ENCODE data around the gene TRAF3IP1.
"Not testable (repeated sequence)": the region's sequence is repeated elsewhere in the genome, so short reads cannot be mapped to it uniquely, and the experiment has no call there.

The TRAF3IP1 gene

DNA sequence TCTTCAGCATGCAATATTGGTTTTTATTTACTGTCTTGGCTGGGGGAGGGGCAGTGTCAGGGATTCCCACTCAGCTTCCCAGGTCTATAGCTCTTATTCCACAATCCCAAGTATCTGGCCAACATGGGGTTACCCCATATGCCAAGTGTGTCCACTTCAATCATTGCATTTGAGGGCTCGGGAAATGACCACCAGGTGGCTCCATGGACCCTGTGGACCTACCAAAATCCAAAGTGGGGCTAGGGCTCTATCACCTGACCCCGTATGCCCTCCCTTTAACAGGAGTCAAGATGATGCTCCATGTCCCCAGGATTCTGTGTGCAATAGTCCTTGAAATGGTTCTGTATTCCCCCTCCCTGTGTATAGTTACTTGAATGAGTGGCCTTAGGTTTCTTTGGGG lies 12.1 kb upstream of the TRAF3IP1 start:
- DNase-seq (ENCODE audit: low read depth in 2 of 2), result no peak

DNA sequence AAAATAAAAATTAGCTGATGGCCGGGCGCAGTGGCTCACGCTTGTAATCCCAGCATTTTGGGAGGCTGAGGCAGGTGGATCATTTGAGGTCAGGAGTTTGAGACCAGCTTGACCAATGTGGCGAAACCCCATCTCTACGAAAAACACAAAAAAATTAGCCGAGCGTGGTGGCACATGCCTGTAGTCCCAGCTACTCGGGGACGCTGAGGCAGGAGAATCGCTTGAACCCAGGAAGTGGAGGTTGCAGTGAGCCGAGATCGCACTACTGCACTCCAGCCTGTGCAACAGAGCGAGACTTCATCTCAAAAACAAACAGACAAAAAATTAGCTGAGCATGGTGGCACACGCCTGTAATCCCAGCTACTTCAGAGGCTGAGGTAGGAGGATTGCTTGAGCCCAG lies 9.6 kb upstream of the TRAF3IP1 start:
- not testable (repeated sequence) for DNase-seq (ENCODE audit: low read depth in 2 of 2)

DNA sequence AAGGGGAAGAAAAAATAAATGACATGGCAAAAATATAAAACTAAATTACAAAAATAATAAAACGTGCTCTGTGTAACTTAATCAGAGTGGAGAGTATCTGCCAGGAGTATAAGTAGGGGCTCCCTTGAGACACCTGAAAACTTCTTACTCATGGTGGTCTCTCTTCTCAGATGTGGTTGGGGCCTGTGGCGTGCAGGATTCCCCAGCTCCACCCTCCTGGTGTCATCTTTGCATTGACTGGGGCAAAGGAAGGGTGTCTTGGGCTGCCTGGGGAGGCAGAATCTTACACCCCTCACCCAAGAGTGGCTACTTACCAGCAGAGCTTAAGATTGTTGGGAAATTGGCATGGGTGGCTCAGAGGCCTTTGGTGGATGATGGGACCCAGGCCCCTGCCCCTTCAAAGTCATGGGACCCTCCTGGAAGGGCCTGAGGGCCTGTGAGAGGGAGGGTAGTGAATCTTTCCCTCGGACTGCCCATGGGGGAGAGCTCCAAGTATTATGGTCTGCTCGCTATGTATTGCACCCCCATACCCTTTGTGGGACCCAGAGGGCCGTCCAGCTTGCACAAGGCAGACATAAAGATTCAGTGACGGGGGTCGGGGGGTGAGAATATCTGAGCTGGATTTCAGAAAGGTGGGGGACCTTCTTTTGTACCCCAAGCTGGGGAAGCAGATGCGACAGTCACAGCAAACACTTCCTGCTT lies 6.9 kb upstream of the TRAF3IP1 start:
- DNase-seq (ENCODE audit: low read depth in 2 of 2), result no peak

DNA sequence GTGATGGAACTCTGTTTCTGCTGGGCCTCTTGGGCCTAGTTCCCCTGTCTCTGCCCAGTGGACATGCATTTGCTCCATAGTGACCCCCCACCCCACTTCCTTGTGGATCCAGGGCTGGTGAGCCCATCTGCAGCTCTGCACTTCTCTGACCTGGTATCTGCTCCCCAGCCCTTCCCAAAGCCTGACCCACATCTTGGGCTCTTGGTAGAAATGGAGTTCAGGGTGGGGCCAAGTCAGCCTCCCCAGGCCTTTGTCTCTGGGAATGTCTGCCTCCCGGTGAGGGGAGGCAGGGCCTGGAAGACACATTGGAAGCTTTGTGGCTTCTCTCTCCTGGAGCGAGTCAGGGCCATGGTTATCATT lies 6.3 kb upstream of the TRAF3IP1 start:
- DNase-seq (ENCODE audit: low read depth in 2 of 2), result no peak

DNA sequence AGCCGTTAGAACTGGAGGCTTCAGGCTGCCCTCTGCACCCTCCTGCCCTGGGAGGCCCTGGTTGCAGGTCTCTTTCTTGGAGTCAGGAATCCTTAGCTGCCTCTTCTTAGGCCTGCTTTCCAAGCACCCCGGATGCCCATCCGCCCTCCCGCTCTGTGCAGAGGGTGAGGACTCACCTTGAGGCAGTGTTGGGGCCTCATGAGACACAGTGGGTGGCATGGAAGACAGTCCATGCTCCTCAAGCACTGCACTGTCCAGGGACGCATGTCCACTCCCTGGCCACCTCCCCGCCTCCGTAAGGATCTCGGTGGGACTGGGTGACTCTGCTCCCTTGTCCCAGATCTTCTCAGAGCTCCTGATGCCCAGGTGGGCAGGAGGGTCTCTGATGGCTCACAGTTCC lies 5.7 kb upstream of the TRAF3IP1 start:
- DNase-seq (ENCODE audit: low read depth in 2 of 2), result no peak

DNA sequence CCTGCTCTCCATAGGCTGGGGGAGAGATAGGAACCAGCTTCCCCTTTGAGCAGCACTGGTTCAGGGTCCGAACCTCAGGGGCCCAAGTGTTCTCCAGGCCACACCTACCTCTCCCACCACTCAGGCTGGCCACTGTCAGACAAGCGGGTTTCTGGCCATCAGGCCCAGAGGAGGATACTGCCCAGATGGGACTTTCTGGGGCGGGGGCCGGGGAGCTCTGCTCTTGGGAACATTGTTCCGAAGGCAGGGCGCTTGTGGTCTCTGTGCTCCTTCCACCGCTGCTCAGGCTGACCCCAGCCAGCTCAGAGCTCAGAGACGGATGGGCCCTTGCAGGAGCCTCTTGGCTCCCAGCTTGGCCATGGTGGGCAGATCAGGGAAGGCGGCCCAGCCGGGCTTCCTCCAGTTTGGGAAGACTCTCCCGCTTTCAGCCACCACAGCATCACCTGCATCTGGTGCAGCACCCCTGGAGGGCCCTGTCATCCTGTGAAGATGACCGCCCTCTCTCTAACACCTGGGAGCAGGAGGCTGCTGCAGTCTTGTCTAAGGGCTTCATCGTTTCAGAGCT lies 5.2 kb upstream of the TRAF3IP1 start:
- DNase-seq (ENCODE audit: low read depth in 2 of 2), result no peak

DNA sequence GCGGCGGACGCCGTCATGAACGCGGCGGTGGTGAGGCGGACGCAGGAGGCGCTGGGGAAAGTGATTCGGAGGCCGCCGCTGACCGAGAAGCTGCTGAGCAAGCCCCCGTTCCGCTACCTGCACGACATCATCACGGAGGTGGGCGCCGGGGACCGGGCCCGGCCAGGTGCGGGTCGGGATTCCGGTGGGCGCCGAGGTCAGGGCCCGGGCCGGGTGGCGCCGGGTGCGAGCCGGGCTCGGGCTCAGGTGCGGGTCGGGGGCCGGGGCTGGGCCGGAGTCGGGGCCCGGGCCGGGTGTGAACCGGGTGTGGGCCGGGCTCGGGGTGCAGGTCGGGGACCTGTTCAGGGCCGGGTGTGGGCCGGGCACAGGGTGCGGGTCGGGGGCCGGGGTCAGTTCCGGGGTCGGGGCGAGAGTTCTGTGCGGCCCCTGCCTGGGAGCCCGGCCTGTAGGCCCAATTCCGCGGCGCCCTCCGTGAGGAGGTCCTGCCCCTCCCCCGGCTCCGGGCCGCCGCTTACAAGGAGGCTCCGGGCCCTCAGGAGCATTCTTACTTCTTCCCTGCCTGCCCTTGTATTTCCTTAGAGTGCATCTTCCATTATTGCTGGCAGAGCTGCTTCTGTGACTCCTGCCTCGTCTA lies 447 bp downstream of the TRAF3IP1 start:
- no peak for DNase-seq (ENCODE audit: low read depth in 2 of 2)

DNA sequence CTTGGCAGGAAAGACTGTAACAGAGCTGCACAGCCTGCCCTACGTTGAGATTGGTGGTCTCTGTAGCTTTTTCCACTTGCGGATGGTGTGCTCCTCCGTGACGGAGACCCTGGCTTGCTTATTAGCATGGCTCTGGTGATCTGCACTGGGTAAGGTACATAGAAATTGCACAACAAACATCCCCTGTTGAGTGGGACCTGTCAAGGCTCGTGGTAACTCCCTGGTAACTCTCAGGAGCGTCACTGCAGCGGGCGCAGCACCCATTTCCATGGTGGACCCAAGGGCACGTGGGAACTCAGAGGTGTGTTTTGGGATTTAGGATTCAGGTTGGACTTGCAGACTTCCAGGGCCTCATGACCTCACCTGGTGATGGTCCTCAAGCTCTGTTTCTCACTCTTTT lies 1.1 kb downstream of the TRAF3IP1 start:
- DNase-seq (ENCODE audit: low read depth in 2 of 2), result no peak

DNA sequence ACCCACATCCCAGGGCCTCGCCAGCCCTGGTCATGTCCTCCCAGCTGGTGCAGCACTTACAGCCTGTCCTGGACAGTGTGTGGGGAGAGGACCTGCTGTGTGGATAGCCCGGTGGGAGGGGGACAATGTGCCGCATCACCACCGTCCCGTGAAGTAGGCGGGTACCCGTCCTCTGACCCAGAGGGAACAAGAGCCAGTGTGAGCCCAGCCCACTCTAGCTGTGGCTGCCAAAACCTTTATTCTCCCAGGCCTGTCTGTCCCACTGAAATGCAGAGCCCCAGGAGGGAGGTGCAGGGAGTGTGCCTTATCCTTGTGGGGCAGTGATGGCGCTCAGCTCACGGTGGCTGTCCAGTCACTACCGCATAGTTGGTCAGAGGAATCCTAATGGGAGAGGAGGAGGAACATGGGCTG lies 1.7 kb downstream of the TRAF3IP1 start:
- DNase-seq (ENCODE audit: low read depth in 2 of 2), result no peak

DNA sequence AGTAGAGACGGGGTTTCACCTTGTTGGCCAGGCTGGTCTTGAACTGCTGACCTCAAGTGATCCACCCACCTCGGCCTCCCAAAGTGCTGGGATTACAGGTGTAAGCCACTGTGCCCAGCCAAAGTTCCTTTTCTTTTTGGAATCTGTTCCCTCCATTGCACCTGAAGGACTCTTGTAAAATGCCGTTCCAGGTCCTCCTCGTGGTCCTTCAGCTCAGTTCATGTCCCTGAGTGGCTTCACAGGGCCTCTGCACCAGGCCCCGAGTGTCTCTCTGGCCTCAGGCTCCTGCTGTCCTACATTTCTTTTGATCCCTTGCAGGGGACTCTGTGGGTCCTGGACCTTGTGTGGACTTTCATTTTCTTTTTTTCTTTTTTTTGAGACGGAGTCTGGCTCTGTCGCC lies 3.9 kb downstream of the TRAF3IP1 start:
- not testable (repeated sequence) for DNase-seq (ENCODE audit: low read depth in 2 of 2)

DNA sequence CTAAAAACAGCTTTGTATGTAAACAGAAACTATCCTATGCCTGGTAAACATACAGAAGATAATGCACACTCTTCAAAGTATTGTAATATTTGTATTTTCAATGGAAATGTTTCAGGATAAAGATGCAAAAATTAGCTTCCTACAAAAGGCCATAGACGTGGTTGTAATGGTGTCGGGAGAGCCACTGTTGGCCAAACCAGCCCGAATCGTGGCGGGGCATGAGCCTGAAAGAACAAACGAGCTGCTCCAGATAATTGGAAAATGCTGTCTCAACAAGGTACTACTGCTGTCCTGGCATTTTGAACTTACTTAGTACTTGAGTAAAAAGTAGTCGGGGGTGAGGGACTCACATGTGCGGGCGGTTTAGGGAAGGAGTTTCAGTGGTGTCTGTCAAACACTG lies 5.4 kb downstream of the TRAF3IP1 start:
- DNase-seq (ENCODE audit: low read depth in 2 of 2), result no peak

DNA sequence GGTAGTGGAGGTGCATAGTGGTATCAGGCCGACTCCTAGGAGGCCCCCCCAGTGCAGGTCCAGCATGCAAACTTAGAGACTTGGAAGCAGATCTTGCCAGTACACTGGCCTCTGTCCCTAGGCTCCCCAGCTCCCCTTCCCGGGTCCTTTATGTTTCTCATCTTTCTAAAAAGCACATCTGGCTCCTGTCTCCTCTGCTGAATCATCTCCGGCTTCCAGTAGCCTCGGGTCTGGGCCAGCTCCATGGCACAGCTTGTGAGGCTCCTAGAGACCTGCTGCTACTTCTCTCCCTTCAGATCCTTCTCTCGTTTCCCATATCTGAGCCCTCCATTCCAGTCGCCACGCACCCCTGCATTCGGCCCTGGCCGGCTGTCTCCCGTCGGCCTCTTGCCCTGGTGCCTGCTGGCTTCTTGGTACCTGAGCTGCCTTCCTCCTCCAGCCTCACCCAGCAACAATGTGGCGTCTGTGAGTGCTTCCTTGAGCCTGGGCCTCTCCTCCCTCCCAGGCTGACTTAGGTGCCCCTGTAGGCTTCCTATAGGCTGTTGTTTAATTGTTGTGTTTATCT lies 6.6 kb downstream of the TRAF3IP1 start:
- DNase-seq (ENCODE audit: low read depth in 2 of 2), result no peak

DNA sequence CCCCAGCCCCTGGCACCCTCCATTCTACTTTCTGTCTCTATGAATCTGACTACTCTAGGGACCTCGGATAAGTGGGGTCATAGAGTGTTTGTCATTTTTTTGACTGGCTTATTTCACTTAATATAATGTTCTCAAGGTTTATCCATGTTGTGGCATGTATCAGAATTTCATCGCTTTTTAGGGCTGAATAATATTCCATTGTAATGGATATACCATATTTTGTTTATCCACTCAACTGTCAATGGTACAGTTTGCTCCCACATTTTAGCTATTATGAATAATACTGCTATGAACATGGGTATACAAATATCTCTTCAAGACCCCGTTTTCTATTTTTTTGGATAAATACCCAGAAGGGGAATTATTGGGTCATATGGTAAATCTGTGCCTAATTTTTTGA lies 7.4 kb downstream of the TRAF3IP1 start:
- no peak for DNase-seq (ENCODE audit: low read depth in 2 of 2)

DNA sequence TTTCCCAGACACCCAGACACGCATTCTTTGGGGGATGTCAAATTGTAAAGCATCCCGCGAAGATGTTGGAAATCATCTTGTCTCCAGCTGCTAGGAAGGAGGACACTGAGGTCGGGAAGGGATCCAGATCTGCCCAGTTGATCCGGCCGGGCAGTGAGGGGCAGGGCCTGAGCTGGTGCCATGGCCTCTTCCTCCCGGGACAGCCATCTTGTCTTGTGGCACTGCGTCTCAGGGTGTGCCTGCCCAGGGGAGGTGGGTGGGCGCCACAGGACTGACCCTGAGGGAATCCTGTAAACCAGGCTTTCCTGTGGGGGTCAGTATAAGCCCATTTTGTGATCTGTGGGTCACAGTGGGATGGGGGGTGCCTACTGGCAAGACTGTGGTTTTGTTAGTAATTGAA lies 10.1 kb downstream of the TRAF3IP1 start:
- no peak for DNase-seq (ENCODE audit: low read depth in 2 of 2)

DNA sequence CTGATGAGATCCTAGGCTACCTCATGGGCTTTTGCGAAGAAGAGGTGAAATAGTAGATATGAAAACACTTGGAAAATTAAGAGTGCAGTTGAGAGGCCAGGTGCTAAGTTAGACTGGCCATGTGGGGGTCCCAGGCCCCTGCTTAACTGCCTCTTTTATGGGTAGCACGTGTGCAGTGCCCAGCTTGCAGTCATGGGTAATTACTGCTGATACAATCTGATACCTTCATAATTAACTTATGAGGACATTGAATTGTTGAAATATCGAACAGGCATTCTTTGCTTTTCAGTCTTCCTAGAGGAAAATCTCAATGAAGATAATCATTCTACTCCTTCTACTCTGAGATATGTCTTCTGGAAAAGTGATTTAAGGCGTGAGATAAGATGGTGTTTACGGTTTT lies 11.6 kb downstream of the TRAF3IP1 start:
- no peak for DNase-seq (ENCODE audit: low read depth in 2 of 2)

DNA sequence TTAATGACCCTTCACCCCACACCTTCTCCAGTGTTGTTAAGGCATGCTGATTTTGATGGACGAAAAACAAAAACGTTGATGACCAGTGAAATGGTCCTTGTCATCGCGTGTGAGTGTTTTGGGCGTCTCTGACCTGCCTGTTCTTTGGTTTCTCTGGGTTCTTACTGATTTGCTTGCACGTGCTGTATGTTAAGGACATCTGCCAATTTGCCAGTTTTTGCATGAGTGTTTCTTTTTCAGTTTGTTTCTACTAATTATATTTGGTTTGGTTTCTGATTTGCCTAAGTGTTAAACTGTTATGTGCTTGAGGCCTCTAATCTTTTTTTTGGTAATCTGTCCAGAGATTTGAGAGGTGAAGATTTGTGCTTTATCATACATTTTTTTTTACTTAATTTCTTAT lies 14.6 kb downstream of the TRAF3IP1 start:
- no peak for DNase-seq (ENCODE audit: low read depth in 2 of 2)

DNA sequence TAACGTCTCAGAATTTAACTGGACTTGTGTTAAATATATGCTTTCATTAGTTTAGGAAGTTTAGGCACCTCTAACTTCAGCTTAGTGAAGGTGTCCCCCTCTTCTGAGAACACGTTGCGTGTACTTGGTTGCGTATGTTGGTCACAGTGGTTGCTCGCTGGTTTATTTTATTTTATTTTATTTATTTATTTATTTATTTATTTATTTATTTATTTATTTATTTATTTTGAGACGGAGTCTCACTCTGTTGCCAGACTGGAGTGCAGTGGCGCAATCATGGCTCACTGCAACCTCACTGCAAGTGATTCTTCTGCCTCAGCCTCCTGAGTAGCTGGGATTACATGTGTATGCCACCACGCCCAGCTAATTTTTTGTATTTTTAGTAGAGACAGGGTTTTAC lies 15.3 kb downstream of the TRAF3IP1 start:
- DNase-seq (ENCODE audit: low read depth in 2 of 2), result not testable (repeated sequence)

DNA sequence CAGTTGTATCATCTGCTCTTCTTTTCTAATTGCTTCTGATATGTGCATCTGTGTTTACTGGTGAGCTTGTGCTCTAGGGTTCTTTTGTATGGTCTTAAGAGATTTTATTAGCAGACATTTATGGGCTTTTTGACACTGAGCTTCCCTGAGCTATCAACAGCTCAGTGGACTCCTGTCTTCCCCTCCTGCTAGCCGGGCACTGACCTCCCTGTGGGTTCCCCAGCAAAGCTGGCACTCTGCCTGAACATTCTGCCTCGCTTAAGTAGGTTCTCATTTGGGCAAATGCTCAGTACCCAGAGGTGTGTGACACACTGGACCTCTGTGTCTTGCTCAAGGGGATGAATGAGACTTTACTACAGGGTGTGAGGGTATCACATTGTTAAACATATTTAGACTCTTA lies 15.8 kb downstream of the TRAF3IP1 start:
- no peak for DNase-seq (ENCODE audit: low read depth in 2 of 2)

DNA sequence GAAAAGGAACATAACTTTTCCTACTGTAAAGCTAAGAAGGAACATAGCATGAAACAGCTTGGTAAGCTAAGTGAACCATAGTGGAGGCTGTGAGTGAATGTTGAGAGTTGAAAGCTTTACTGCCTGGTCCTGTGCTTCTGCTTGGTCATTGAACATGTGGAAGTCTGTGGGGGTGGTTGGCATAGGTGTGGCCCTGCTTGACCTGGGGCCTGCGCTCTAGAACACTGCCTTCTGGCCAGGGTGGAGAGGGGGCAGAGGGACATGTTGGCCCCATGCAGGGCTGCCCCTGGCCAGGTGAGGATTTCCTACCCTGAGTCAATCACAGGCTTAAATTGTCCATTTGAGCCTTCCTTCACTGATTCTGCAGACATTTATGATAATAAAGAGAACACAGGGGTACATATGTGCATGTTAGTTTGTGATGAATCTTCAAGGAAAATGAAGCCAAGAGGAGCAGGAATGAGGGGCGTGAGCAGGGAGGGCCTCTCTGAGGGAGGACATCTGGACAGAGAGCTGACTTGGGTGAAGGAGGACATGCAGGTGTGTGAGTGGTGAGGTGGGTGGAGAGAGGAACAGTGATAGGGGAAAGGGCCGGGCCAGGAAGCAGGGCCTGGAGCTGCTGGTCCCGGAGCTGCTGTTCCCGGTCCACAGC lies 16.6 kb downstream of the TRAF3IP1 start:
- no peak for DNase-seq (ENCODE audit: low read depth in 2 of 2)

DNA sequence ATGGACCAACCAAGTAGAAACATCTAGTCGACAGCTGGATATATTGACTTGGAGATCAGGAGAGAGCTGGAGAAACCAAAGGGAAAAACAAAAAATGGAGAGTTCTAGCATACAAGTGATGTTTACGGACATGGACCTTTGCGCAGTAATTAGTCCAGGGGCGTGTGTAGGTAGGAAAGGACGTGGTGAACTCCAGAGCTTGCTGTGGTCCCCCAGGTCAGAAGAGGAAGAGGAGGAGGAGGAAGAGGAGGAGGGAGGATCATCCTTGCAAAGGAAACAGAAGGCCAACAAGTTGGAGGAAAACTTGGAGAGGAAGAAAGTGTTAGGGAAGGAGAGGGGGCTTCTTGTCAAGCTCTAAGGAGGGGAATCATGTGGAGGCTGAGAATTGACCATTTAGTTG lies 17.5 kb downstream of the TRAF3IP1 start:
- no peak for DNase-seq (ENCODE audit: low read depth in 2 of 2)

DNA sequence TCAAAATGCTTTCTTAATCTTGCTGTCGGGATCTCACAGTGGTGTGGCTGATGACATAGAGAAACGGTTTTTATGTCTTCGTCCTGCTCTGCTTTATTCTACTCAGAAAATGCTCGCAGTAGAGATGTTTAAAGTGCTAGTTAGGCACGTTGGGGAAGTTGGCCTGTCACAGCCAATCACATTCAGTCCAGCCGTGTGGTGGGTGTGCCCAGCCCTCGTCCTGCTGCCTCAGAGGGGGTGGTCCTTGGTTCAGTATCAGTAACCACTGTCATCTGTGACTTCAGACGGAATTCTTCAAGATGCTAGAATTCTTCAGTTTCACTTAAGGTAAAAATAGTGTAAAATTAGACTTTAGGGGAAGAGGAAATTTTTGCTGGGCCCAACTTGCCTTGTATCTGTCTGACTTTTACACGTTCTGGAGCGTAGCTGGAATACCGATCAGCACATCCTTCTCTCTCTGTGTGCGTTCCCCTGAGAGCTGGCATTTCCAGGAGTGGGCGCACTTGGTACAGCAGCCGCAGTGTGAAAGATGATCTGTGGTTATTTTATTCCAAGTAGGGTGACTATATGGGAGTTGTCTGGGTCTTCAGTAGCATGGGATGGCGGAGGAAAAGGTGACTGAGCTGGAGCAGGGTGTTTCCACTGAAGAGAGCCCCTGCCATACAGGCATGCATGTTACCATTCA lies 18.5 kb downstream of the TRAF3IP1 start:
- DNase-seq (ENCODE audit: low read depth in 2 of 2), result no peak

DNA sequence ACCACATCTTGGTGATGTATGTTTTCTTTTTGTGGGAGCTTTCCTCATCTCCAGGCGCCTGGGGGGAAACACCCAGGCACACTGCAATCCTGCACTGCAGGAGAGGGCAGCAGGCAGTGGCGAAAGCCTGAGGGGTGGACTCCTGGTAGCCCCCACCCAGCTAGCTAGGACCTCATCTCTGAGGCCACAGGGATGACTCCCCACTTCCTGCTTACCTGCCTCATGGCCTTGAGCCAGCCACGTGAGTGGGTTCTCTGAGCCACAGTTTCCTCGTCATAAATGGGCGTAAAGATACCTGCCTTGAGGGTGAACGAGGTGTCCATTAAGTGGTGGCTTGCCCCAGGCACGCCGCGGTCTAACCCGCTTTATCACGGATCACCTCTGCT lies 19.1 kb downstream of the TRAF3IP1 start:
- no peak for DNase-seq (ENCODE audit: low read depth in 2 of 2)

Data from stimulated activated CD8-positive, alpha-beta memory T cell treated with anti-CD3 and anti-CD28 coated beads, Interleukin-15, amount 100 ng/mL, for 4 hours (primary cell).